ENCODE measurements around the gene TEX261.

GRCh38 chr2:70939839-70940580 lies 54.7 kb downstream of the TEX261 start:
- TF ChIP-seq CTCF (IDR thresholded peaks at IDR 0.05; ENCODE audit: low read length), result no peak
- TF ChIP-seq EZH2 (optimal IDR thresholded peaks at IDR 0.05; ENCODE audit: low read depth, low read length), result no peak
- TF ChIP-seq EZH2phosphoT487 (IDR thresholded peaks at IDR 0.05; ENCODE audit: low read length), result no peak
